H9 (cell line): ENCODE measurements around the gene ATG4B. TPM values are rescaled to one million over a fixed set of nuclear protein-coding genes. Genes with fewer than 3 reads are reported as not detected.

Experiments
- DNase-seq: peaks from one replicate; pipeline ENCODE4 v3.0.0-alpha.2; 2017
- H2AFZ ChIP-seq: one replicate; pipeline ENCODE4 v1.6.1; 2013; ENCODE audit warnings: mild to moderate bottlenecking, low read length, control low read depth, moderate library complexity
- H2AK5ac ChIP-seq: 2 replicates; pipeline ENCODE4 v1.6.1; 2013; ENCODE audit warnings: low read length, control low read depth, mixed read lengths; ENCODE audit not compliant: insufficient read length
- H2BK120ac ChIP-seq: one replicate; pipeline ENCODE4 v1.6.1; 2013; ENCODE audit warnings: low read depth, mild to moderate bottlenecking, low read length, control low read depth, inconsistent platforms; ENCODE audit not compliant: poor library complexity, severe bottlenecking
- H2BK12ac ChIP-seq: 2 replicates; pipeline ENCODE4 v1.6.1; 2013; ENCODE audit warnings: low read length, control low read depth, mixed read lengths, low read depth; ENCODE audit not compliant: insufficient read length
- H2BK15ac ChIP-seq: 2 replicates; pipeline ENCODE4 v1.6.1; 2013; ENCODE audit warnings: low read depth, low read length, control low read depth
- H2BK20ac ChIP-seq: one replicate; pipeline ENCODE4 v1.6.1; 2013; ENCODE audit warnings: low read depth, mild to moderate bottlenecking, low read length, control low read depth, inconsistent platforms; ENCODE audit not compliant: poor library complexity, severe bottlenecking
- H2BK5ac ChIP-seq: 2 replicates; pipeline ENCODE4 v1.6.1; 2013; ENCODE audit warnings: low read length, control low read depth, mixed read lengths; ENCODE audit not compliant: insufficient read length
- H3K14ac ChIP-seq: 2 replicates; pipeline ENCODE4 v1.6.1; 2013; ENCODE audit warnings: low read length, control low read depth; ENCODE audit not compliant: insufficient read depth
- H3K18ac ChIP-seq: 2 replicates; pipeline ENCODE4 v1.6.1; 2013; ENCODE audit warnings: low read depth, mild to moderate bottlenecking, mixed read lengths, low read length, control low read depth; ENCODE audit not compliant: insufficient read length
- H3K23ac ChIP-seq: 2 replicates; pipeline ENCODE4 v1.6.1; 2013; ENCODE audit warnings: low read length, control low read depth, mixed read lengths, low read depth; ENCODE audit not compliant: insufficient read length
- H3K23me2 ChIP-seq: 2 replicates; pipeline ENCODE4 v1.6.1; 2013; ENCODE audit warnings: low read depth, mild to moderate bottlenecking, mixed read lengths, low read length, control low read depth; ENCODE audit not compliant: insufficient read length, poor library complexity, severe bottlenecking
- H3K27ac ChIP-seq: 2 replicates; pipeline ENCODE4 v1.5.1; 2013; ENCODE audit warnings: low read length, control low read depth, mixed read lengths, low read depth; ENCODE audit not compliant: insufficient read length
- H3K27me3 ChIP-seq: 2 replicates; pipeline ENCODE4 v1.6.1; 2013; ENCODE audit warnings: low read length, control low read depth, inconsistent platforms; ENCODE audit not compliant: insufficient read depth
- H3K4ac ChIP-seq: 2 replicates; pipeline ENCODE4 v1.6.1; 2013; ENCODE audit warnings: low read depth, mild to moderate bottlenecking, control low read depth, inconsistent platforms, low read length, moderate library complexity
- H3K4me1 ChIP-seq: 2 replicates; pipeline ENCODE4 v1.6.1; 2013; ENCODE audit warnings: low read length, control low read depth, inconsistent platforms; ENCODE audit not compliant: insufficient read depth
- H3K4me2 ChIP-seq: 2 replicates; pipeline ENCODE4 v1.6.1; 2013; ENCODE audit warnings: low read length, control low read depth, mixed read lengths; ENCODE audit not compliant: insufficient read length, insufficient read depth
- H3K56ac ChIP-seq: 2 replicates; pipeline ENCODE4 v1.6.1; 2013; ENCODE audit warnings: low read depth, mild to moderate bottlenecking, mixed read lengths, low read length, control low read depth; ENCODE audit not compliant: insufficient read length
- H3K79me1 ChIP-seq: 2 replicates; pipeline ENCODE4 v1.6.1; 2013; ENCODE audit warnings: low read depth, mild to moderate bottlenecking, moderate library complexity, low read length, control low read depth, inconsistent platforms; ENCODE audit not compliant: insufficient read depth, poor library complexity, severe bottlenecking
- H3K79me2 ChIP-seq: 2 replicates; pipeline ENCODE4 v1.6.1; 2013; ENCODE audit warnings: low read length, control low read depth, inconsistent platforms; ENCODE audit not compliant: insufficient read depth
- H3K9ac ChIP-seq: 2 replicates; pipeline ENCODE4 v1.6.1; 2013; ENCODE audit warnings: low read length, control low read depth, mixed read lengths; ENCODE audit not compliant: insufficient read length; ENCODE audit errors: extremely low read depth
- H3K9me3 ChIP-seq: one replicate; pipeline ENCODE4 v1.6.1; 2013; ENCODE audit warnings: low read depth, low read length, inconsistent platforms; ENCODE audit not compliant: control insufficient read depth
- H3T11ph ChIP-seq: one replicate; pipeline ENCODE4 v1.6.1; 2013; ENCODE audit warnings: mild to moderate bottlenecking, low read length, control low read depth, inconsistent platforms
- H4K20me1 ChIP-seq: one replicate; pipeline ENCODE4 v1.6.1; 2013; ENCODE audit not compliant: control insufficient read depth, insufficient read length, insufficient read depth
- H4K5ac ChIP-seq: 2 replicates; pipeline ENCODE4 v1.6.1; 2013; ENCODE audit warnings: low read depth, mild to moderate bottlenecking, mixed read lengths, low read length, control low read depth; ENCODE audit not compliant: insufficient read length
- H4K8ac ChIP-seq: replicated peaks from 2 replicates; pipeline ENCODE4 v1.6.1; 2013; ENCODE audit warnings: low read length, control low read depth, mixed read lengths, low read depth; ENCODE audit not compliant: insufficient read length
- H4K91ac ChIP-seq: 2 replicates; pipeline ENCODE4 v1.6.1; 2013; ENCODE audit warnings: low read depth, mild to moderate bottlenecking, moderate library complexity, mixed read lengths, low read length, control low read depth; ENCODE audit not compliant: insufficient read length
- H3K27ac Mint-ChIP-seq, 3 experiments: 2 replicates in 2 of 3; 3 replicates in 1 of 3; pipeline ENCODE4 v1.8.0; 2020 to 2021; ENCODE audit warnings: mixed read lengths in 3 of 3, mild to moderate bottlenecking in 1 of 3, moderate library complexity in 1 of 3
- H3K27me3 Mint-ChIP-seq: 2 replicates; pipeline ENCODE4 v1.8.0; 2021; ENCODE audit warnings: low read depth, mild to moderate bottlenecking, moderate library complexity, mixed read lengths
- H3K36me3 Mint-ChIP-seq, 3 experiments: 2 replicates in 2 of 3; 3 replicates in 1 of 3; pipeline ENCODE4 v1.8.0; 2020 to 2021; ENCODE audit warnings: low read depth in 3 of 3, mixed read lengths in 3 of 3; ENCODE audit not compliant: insufficient read depth in 1 of 3
- H3K4me1 Mint-ChIP-seq, 2 experiments: 2 replicates each; pipeline ENCODE4 v1.8.0; 2020; ENCODE audit warnings: mixed read lengths in 2 of 2
- H3K4me3 Mint-ChIP-seq, 2 experiments: 2 replicates in 1 of 2; 3 replicates in 1 of 2; pipeline ENCODE4 v1.8.0; 2020 to 2021; ENCODE audit warnings: mild to moderate bottlenecking in 2 of 2, mixed read lengths in 2 of 2, moderate library complexity in 1 of 2
- H3K9me3 Mint-ChIP-seq, 2 experiments: 2 replicates in 1 of 2; 3 replicates in 1 of 2; pipeline ENCODE4 v1.8.0; 2020; ENCODE audit warnings: mild to moderate bottlenecking in 2 of 2, mixed read lengths in 2 of 2, moderate library complexity in 1 of 2
- WGBS: extraction: QIAGEN DNeasy Blood & Tissue Kit; methylation state at CpG from one replicate; pipeline ENCODE4 v1.1.7; 2013; ENCODE audit warnings: missing lambda C conversion rate, low lambda C conversion rate, mixed read lengths; ENCODE audit not compliant: insufficient read length; ENCODE audit errors: extremely low coverage; 5-methylcytosine and 5-hydroxymethylcytosine counted together
- total RNA-seq: library from RNA; stranded (reverse); gene quantifications from 2 replicates; pipeline ENCODE4 v1.2.1, GENCODE V29; 2021
- TF ChIP-seq, protein P1 (sequence below): fragments of 200-600 bp; sonication (generic); conservative IDR thresholded peaks from 3 replicates; pipeline ENCODE4 v1.8.0; 2021; ENCODE audit warnings: antibody characterized with exemption, mild to moderate bottlenecking

ATG4B gene
- total RNA-seq, 1 experiment from 2014 or later, result 105 TPM

DNA sequence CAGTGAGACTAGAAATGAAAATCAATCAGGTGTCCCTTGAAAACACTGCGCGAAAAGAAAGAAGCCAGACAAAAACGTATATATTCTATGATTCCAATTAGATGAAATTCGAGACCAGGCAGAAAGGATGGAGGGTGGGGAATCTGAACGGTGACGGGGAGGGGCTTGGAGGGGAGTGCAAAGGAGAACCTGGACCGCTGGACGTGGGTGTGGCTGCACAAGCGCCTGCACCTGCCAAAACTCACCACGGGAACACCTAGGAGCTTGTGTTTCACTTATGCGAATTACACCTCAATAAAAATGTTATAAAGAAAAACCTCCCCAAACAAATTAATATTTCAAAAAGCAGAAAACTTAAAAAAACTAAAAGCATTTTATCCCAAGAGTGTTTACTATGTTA, 22.5 kb upstream of the ATG4B start:
- Histone ChIP-seq H3K79me2 (no peaks in the 10 kb centered on the region; the same call in 1 of the 2 replicates), H2BK120ac (no peak overlapping the region)

More for the DNA sequence above, 22.5 kb upstream of the ATG4B start:
- Histone ChIP-seq H2AFZ (no peak overlapping the region), H3K9me3 (no peaks in the 10 kb centered on the region), H3K4me1 (peaks cover 4% of the 10 kb centered on the region; the same call in 1 of the 2 replicates), H4K5ac (no peak overlapping the region), H3K27me3 (no peaks in the 10 kb centered on the region), H3K27ac (no peak overlapping the region), H2BK15ac (no peak overlapping the region), H4K20me1 (no peaks in the 10 kb centered on the region), H3K4ac (no peak overlapping the region), H3K79me1 (no peaks in the 10 kb centered on the region), H3K9ac (no peak overlapping the region), H2AK5ac (no peak overlapping the region), H2BK5ac (no peak overlapping the region), H3K56ac (no peak overlapping the region), H3K23ac (no peak overlapping the region), H2BK20ac (no peak overlapping the region), H3T11ph (no peak overlapping the region), H3K18ac (no peak overlapping the region), H2BK12ac (no peak overlapping the region), H3K14ac (no peak overlapping the region), H3K23me2 (peaks cover 6% of the 10 kb centered on the region), H4K91ac (no peak overlapping the region), H4K8ac (no peak overlapping the region), H3K4me2 (no peak overlapping the region)
- DNase-seq, result no peak
- Mint-ChIP-seq H3K36me3 (peaks cover 0 to 13% (median 0%) of the 10 kb centered on the region in 3 experiments; a peak in 5 of 7 replicates), H3K4me1 (peaks cover 16 to 20% of the 10 kb centered on the region in 2 experiments), H3K27ac (no peak overlapping the region), H3K9me3 (no peaks in the 10 kb centered on the region), H3K27me3 (no peaks in the 10 kb centered on the region), H3K4me3 (no peak overlapping the region)
- TF ChIP-seq, protein P1, sequence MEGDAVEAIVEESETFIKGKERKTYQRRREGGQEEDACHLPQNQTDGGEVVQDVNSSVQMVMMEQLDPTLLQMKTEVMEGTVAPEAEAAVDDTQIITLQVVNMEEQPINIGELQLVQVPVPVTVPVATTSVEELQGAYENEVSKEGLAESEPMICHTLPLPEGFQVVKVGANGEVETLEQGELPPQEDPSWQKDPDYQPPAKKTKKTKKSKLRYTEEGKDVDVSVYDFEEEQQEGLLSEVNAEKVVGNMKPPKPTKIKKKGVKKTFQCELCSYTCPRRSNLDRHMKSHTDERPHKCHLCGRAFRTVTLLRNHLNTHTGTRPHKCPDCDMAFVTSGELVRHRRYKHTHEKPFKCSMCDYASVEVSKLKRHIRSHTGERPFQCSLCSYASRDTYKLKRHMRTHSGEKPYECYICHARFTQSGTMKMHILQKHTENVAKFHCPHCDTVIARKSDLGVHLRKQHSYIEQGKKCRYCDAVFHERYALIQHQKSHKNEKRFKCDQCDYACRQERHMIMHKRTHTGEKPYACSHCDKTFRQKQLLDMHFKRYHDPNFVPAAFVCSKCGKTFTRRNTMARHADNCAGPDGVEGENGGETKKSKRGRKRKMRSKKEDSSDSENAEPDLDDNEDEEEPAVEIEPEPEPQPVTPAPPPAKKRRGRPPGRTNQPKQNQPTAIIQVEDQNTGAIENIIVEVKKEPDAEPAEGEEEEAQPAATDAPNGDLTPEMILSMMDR, result no peak
- no CpG with 5 or more reads among the region's 11 CpGs for WGBS
